Uterus (tissue), 2 donors: Measurements from ENCODE around the gene SLC23A2.

Experiments used
- POLR2A ChIP-seq, 2 donors: fragments of 450-650 bp; IDR thresholded peaks; one replicate each; pipeline ENCODE4 v1.6.1; 2016; ENCODE audit warnings: antibody characterized with exemption in 2 of 2, mild to moderate bottlenecking in 1 of 2, moderate library complexity in 1 of 2
- TF ChIP-seq, protein P1 (sequence below), 4 experiments: fragments of 200-600 bp in 2 of 4; fragments of 450-650 bp in 2 of 4; sonication (generic) in 2 of 4; IDR thresholded peaks; one replicate each; pipeline ENCODE4 v1.5.1; 2016 to 2019; ENCODE audit warnings: antibody characterized with exemption in 4 of 4, mild to moderate bottlenecking in 2 of 4, moderate library complexity in 1 of 4

GRCh38 chr20:4972506-4973251 is 28.6 kb downstream of the SLC23A2 start:
- TF ChIP-seq, protein P1, sequence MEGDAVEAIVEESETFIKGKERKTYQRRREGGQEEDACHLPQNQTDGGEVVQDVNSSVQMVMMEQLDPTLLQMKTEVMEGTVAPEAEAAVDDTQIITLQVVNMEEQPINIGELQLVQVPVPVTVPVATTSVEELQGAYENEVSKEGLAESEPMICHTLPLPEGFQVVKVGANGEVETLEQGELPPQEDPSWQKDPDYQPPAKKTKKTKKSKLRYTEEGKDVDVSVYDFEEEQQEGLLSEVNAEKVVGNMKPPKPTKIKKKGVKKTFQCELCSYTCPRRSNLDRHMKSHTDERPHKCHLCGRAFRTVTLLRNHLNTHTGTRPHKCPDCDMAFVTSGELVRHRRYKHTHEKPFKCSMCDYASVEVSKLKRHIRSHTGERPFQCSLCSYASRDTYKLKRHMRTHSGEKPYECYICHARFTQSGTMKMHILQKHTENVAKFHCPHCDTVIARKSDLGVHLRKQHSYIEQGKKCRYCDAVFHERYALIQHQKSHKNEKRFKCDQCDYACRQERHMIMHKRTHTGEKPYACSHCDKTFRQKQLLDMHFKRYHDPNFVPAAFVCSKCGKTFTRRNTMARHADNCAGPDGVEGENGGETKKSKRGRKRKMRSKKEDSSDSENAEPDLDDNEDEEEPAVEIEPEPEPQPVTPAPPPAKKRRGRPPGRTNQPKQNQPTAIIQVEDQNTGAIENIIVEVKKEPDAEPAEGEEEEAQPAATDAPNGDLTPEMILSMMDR (IDR thresholded peaks at IDR 0.05) = no peak
- no peak for TF ChIP-seq POLR2A (IDR thresholded peaks at IDR 0.05)
